HG03520 (cell line): Measurements from ENCODE around the gene CNNM1.

Experiments used
- ATAC-seq: cut with Tn5 transposase; IDR thresholded peaks from one replicate; pipeline ENCODE4 v1.9.1; 2021; ENCODE audit warnings: mild to moderate bottlenecking, moderate library complexity; ENCODE audit not compliant: unreplicated experiment

CNNM1 gene

DNA sequence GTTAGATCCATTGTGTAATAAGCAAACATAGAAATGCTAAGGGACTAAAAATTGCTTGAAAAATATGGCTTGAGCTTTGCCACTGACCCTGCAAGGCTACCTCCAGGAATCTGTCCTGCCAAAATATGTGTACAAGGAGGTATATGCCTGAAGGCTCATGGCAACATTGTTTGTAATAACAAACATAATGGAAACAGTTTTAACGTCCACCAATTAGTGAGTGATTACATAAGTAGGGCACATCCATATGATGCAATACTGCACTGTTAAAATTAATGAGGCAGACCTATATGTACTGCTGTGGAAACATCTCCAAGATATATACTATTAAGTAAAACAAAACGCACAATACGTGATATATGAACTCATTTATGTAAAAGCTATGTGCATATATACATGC, 114.3 kb downstream of the CNNM1 start:
- ATAC-seq: no peak
